Breast epithelium (tissue), 3 donors: Measurements from ENCODE around the gene KBTBD4.
"Not testable (repeated sequence)": the region's sequence is repeated elsewhere in the genome, so short reads cannot be mapped to it uniquely, and the experiment has no call there.

Source experiments
- POLR2A ChIP-seq: fragments of 450-650 bp; IDR thresholded peaks from one replicate; pipeline ENCODE4 v1.6.1; 2016; ENCODE audit warnings: antibody characterized with exemption, mild to moderate bottlenecking, moderate library complexity
- POLR2AphosphoS5 ChIP-seq, 3 donors: sonication (generic); formaldehyde crosslinking; IDR thresholded peaks; one replicate each; pipeline ENCODE4 v1.6.1; 2017; ENCODE audit warnings: antibody characterized with exemption in 3 of 3
- TF ChIP-seq, protein P1 (sequence below), 3 donors: fragments of 450-650 bp; IDR thresholded peaks; one replicate each; pipeline ENCODE4 v1.5.1; 2016 to 2017; ENCODE audit warnings: antibody characterized with exemption in 3 of 3, mild to moderate bottlenecking in 3 of 3, moderate library complexity in 3 of 3

DNA sequence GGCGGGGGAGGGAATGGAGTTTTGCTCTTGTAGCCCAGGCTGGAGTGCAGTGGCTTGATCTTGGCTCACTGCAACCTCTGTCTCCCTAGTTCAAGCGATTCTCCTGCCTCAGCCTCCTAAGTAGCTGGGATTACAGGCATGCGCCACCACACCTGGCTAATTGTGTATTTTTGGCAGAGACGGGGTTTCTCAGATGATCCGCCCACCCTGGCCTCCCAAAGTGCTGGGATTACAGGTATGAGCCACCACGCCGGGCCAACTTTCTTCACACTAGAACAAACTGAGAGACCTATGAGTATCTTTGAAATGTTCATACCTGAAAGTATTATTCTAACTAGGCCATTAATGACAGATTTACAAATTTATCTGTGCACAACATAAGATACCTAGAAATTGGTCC is 32.5 kb downstream of the KBTBD4 start:
- TF ChIP-seq, protein P1, sequence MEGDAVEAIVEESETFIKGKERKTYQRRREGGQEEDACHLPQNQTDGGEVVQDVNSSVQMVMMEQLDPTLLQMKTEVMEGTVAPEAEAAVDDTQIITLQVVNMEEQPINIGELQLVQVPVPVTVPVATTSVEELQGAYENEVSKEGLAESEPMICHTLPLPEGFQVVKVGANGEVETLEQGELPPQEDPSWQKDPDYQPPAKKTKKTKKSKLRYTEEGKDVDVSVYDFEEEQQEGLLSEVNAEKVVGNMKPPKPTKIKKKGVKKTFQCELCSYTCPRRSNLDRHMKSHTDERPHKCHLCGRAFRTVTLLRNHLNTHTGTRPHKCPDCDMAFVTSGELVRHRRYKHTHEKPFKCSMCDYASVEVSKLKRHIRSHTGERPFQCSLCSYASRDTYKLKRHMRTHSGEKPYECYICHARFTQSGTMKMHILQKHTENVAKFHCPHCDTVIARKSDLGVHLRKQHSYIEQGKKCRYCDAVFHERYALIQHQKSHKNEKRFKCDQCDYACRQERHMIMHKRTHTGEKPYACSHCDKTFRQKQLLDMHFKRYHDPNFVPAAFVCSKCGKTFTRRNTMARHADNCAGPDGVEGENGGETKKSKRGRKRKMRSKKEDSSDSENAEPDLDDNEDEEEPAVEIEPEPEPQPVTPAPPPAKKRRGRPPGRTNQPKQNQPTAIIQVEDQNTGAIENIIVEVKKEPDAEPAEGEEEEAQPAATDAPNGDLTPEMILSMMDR (IDR thresholded peaks at IDR 0.05): not testable (repeated sequence)
- TF ChIP-seq POLR2AphosphoS5 (IDR thresholded peaks at IDR 0.05); POLR2A: not testable (repeated sequence)
